Ishikawa (cell line): ENCODE results near the gene ZNF24.

Experiments used
- CEBPB ChIP-seq: IDR thresholded peaks from 2 replicates; pipeline ENCODE4 v1.6.1; 2012
- CREB1 ChIP-seq: IDR thresholded peaks from 2 replicates; pipeline ENCODE4 v1.6.1; 2012; ENCODE audit warnings: low read depth
- EP300 ChIP-seq: IDR thresholded peaks from 2 replicates; pipeline ENCODE4 v1.6.1; 2012; ENCODE audit warnings: borderline replicate concordance
- FOXM1 ChIP-seq: IDR thresholded peaks from 2 replicates; pipeline ENCODE4 v1.6.1; 2012; ENCODE audit warnings: low read depth, borderline replicate concordance
- NFIC ChIP-seq: IDR thresholded peaks from 2 replicates; pipeline ENCODE4 v1.6.1; 2012
- RAD21 ChIP-seq: IDR thresholded peaks from 2 replicates; pipeline ENCODE4 v1.6.1; 2012; ENCODE audit warnings: low read depth
- TF ChIP-seq, protein P1 (sequence below): IDR thresholded peaks from 2 replicates; pipeline ENCODE4 v1.6.1; 2012

DNA sequence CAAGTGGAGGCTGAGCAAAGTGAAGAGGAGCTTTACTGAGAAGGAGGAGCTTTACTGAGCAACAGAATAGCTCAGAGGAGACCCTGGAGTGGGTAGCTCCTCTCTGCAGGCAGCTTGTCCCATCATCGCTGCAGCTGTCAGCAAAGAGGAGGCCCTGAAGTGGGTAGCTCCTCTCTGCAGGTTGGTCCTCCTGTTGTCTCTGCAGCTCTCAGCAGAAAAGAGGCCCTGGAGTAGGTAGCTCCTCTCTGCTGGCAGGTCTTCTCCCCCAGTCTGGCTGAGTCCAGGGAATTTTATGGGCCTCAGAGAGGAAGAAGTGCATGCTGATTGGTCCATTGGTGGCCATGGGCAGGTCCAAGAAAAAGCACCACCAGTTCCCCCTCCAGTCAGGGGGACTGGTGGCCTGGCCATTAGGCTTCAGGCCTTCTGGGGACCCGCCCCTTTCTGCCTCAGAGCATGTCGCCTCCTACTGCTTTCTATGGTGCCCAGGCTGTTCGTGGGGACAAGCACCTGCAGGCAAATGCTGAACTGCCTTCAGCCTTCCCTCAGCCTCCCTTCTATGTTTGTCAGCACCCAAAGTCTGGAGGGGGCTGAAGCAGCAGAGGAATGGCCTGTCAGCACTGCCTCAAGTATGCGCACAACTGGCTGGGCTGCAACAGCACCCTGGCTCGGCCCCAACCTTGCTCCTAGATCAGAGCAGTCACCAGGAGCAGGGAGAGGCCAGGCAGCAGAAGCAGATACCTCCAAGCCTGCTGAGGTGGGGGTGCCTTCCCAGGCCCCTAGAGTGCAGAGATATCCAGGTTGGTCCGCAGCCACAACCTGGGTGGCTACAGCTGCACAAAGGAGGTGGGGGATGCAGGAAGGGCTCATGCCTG, 60.1 kb downstream of the ZNF24 start:
- no peak for TF ChIP-seq RAD21
- TF ChIP-seq FOXM1, result no peak
- no peak for TF ChIP-seq NFIC
- no peak for TF ChIP-seq CREB1
- TF ChIP-seq EP300, result no peak
- TF ChIP-seq CEBPB, result no peak
- TF ChIP-seq, protein P1, sequence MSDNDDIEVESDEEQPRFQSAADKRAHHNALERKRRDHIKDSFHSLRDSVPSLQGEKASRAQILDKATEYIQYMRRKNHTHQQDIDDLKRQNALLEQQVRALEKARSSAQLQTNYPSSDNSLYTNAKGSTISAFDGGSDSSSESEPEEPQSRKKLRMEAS, result no peak
